MM.1S (cell line): Measurements from ENCODE around the gene ADD2.

Experiments
- DNase-seq: peaks from one replicate; pipeline ENCODE4 v3.0.0-alpha.2; 2015
- H2AFZ ChIP-seq: fragments of 300-600 bp; sonication (generic); 2 replicates; pipeline ENCODE4 v1.6.0; 2016; ENCODE audit warnings: antibody characterized with exemption, low read length
- H3F3A ChIP-seq: fragments of 300-600 bp; sonication (generic); 2 replicates; pipeline ENCODE4 v1.6.1; 2016; ENCODE audit warnings: mild to moderate bottlenecking, antibody characterized with exemption, low read length, moderate library complexity, mixed read lengths; ENCODE audit not compliant: insufficient read depth
- H3K27ac ChIP-seq: fragments of 300-600 bp; sonication (generic); 2 replicates; pipeline ENCODE4 v1.5.1; 2016; ENCODE audit warnings: mild to moderate bottlenecking, low read length
- H3K27me3 ChIP-seq: fragments of 300-600 bp; sonication (generic); replicated peaks from 2 replicates; pipeline ENCODE4 v1.6.0; 2016; ENCODE audit warnings: low read length; ENCODE audit not compliant: insufficient read depth
- H3K36me3 ChIP-seq: fragments of 300-600 bp; sonication (generic); replicated peaks from 2 replicates; pipeline ENCODE4 v1.6.1; 2016; ENCODE audit warnings: mild to moderate bottlenecking, low read length, mixed read lengths; ENCODE audit not compliant: insufficient read depth
- H3K4me1 ChIP-seq: fragments of 300-600 bp; sonication (generic); 2 replicates; pipeline ENCODE4 v1.6.1; 2016; ENCODE audit warnings: low read length, mixed read lengths
- H3K4me2 ChIP-seq: fragments of 300-600 bp; sonication (generic); 2 replicates; pipeline ENCODE4 v1.6.0; 2016; ENCODE audit warnings: low read depth, low read length
- H3K4me3 ChIP-seq: fragments of 300-600 bp; sonication (generic); 2 replicates; pipeline ENCODE4 v1.5.1; 2016; ENCODE audit warnings: low read length, mixed read lengths
- H3K79me2 ChIP-seq: fragments of 300-600 bp; sonication (generic); 2 replicates; pipeline ENCODE4 v1.6.1; 2016; ENCODE audit warnings: mixed run types, low read length, mixed read lengths
- H3K9ac ChIP-seq: fragments of 300-600 bp; sonication (generic); 2 replicates; pipeline ENCODE4 v1.6.1; 2016; ENCODE audit warnings: low read length, mixed read lengths
- H3K9me2 ChIP-seq: fragments of 300-600 bp; sonication (generic); replicated peaks from 2 replicates; pipeline ENCODE4 v1.6.1; 2016; ENCODE audit warnings: mild to moderate bottlenecking, low read length, mixed read lengths; ENCODE audit not compliant: insufficient read depth
- H3K9me3 ChIP-seq: fragments of 300-600 bp; sonication (generic); replicated peaks from 2 replicates; pipeline ENCODE4 v1.6.1; 2016; ENCODE audit warnings: mild to moderate bottlenecking, low read length, mixed read lengths; ENCODE audit not compliant: insufficient read depth
- H4K20me1 ChIP-seq: fragments of 300-600 bp; sonication (generic); 2 replicates; pipeline ENCODE4 v1.6.1; 2016; ENCODE audit warnings: mild to moderate bottlenecking, low read length, moderate library complexity, mixed read lengths; ENCODE audit not compliant: insufficient read depth
- EZH2 ChIP-seq: fragments of 300-600 bp; sonication (generic); optimal IDR thresholded peaks from 2 replicates; pipeline ENCODE3; 2017; ENCODE audit warnings: low read depth, mild to moderate bottlenecking, antibody characterized with exemption, low read length, mixed read lengths
- EZH2phosphoT487 ChIP-seq: fragments of 300-600 bp; sonication (generic); IDR thresholded peaks from 2 replicates; pipeline ENCODE4 v1.6.1; 2018; ENCODE audit warnings: antibody characterized with exemption, low read length
- TF ChIP-seq, protein P1 (sequence below): fragments of 300-600 bp; sonication (generic); IDR thresholded peaks from 2 replicates; pipeline ENCODE4 v1.5.1; 2016; ENCODE audit warnings: antibody characterized with exemption, low read length, mixed read lengths

The ADD2 gene, protein sequence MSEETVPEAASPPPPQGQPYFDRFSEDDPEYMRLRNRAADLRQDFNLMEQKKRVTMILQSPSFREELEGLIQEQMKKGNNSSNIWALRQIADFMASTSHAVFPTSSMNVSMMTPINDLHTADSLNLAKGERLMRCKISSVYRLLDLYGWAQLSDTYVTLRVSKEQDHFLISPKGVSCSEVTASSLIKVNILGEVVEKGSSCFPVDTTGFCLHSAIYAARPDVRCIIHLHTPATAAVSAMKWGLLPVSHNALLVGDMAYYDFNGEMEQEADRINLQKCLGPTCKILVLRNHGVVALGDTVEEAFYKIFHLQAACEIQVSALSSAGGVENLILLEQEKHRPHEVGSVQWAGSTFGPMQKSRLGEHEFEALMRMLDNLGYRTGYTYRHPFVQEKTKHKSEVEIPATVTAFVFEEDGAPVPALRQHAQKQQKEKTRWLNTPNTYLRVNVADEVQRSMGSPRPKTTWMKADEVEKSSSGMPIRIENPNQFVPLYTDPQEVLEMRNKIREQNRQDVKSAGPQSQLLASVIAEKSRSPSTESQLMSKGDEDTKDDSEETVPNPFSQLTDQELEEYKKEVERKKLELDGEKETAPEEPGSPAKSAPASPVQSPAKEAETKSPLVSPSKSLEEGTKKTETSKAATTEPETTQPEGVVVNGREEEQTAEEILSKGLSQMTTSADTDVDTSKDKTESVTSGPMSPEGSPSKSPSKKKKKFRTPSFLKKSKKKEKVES

DNA sequence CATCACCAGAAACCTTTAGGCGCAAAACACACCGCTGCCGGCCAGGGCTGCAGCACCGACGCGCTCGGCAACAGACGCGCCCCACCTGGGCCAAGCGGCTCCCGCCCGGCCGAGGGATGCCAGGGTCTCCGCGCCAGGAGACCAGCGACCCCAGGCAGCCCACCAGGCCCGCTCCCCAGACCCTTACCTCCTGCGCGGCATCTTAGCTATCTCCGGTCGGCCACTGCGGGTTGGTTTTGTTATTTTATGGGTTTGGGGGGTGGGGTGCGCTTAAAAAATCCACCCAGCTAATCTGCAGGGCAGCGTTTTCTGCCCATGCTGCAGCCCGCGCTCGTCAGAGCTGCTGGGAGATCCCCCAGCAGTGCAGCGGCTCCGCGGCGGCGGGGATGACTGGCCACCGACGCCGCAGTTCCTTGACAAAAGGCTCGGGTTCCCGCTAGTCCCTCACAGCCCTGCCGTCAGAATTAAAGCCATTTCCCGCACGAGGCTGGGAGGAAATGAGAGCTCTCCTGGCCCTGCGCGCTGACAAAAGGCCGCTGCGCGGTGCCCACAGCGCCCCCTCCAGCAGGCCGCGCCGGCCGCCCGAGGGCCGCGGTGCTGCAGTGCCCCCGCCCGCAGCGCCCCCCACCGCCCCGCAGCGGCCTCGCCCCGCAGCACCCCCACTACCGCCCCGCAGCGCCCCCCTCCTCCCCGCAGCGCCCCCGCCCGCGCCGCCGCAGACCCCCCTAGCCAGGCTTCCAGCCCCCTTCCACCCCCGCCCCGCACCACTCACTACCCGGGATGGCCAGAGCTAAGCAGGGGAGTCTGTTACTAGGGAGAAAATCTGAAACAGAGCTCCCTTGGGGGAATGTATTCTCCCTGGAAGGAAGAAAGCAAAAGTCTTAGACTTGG, at the start of gene ADD2:
ADD2 (minus strand) TSS at position 502 of the 891 bp plus-strand sequence. CDS start 61,792 bp downstream, outside the sequence.
- peak; percentile 66 for DNase-seq
- Histone ChIP-seq H3K9ac (peak within 1 kb of the TSS; percentile 55; the same call in 1 of the 2 replicates), H3K27me3 (no peaks in the 10 kb centered on the region), H3K9me2 (no peaks in the 10 kb centered on the region), H4K20me1 (no peaks in the 10 kb centered on the region), H3K9me3 (no peaks in the 10 kb centered on the region), H3K36me3 (no peaks in the 10 kb centered on the region), H3F3A (no peaks in the 10 kb centered on the region), H3K4me3 (peak within 1 kb of the TSS; percentile 86), H3K4me1 (peaks cover 9% of the 10 kb centered on the region), H3K27ac (no peak within 1 kb of the TSS; the same call in 1 of the 2 replicates), H3K79me2 (peaks cover 3% of the 10 kb centered on the region; the same call in 1 of the 2 replicates), H2AFZ (peak within 1 kb of the TSS; percentile 98), H3K4me2 (peak within 1 kb of the TSS; percentile 98)
- TF ChIP-seq, protein P1, sequence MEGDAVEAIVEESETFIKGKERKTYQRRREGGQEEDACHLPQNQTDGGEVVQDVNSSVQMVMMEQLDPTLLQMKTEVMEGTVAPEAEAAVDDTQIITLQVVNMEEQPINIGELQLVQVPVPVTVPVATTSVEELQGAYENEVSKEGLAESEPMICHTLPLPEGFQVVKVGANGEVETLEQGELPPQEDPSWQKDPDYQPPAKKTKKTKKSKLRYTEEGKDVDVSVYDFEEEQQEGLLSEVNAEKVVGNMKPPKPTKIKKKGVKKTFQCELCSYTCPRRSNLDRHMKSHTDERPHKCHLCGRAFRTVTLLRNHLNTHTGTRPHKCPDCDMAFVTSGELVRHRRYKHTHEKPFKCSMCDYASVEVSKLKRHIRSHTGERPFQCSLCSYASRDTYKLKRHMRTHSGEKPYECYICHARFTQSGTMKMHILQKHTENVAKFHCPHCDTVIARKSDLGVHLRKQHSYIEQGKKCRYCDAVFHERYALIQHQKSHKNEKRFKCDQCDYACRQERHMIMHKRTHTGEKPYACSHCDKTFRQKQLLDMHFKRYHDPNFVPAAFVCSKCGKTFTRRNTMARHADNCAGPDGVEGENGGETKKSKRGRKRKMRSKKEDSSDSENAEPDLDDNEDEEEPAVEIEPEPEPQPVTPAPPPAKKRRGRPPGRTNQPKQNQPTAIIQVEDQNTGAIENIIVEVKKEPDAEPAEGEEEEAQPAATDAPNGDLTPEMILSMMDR: peak; percentile 33
- TF ChIP-seq EZH2 (no peak), EZH2phosphoT487 (no peak)

- no peaks in the 10 kb centered on the region for H3K27me3 ChIP-seq
- H2AFZ ChIP-seq: no peak overlapping the region
- no peak overlapping the region for H3K4me2 ChIP-seq
- no peak overlapping the region for H3K9ac ChIP-seq
- H3K79me2 ChIP-seq: no peaks in the 10 kb centered on the region
- no peaks in the 10 kb centered on the region for H3K9me3 ChIP-seq
- no peaks in the 10 kb centered on the region for H3K4me1 ChIP-seq
- H3F3A ChIP-seq: no peaks in the 10 kb centered on the region
- H3K27ac ChIP-seq: no peak overlapping the region
- no peaks in the 10 kb centered on the region for H3K36me3 ChIP-seq
- DNase-seq: no peak
- no peaks in the 10 kb centered on the region for H4K20me1 ChIP-seq
- H3K4me3 ChIP-seq: no peak overlapping the region
- TF ChIP-seq EZH2phosphoT487 (no peak), EZH2 (no peak)
- H3K9me2 ChIP-seq: no peaks in the 10 kb centered on the region
Observed at GRCh38 chr2:70817284-70817954, 49.4 kb upstream of the ADD2 start.

- Histone ChIP-seq H3K4me2 (no peak overlapping the region), H4K20me1 (no peaks in the 10 kb centered on the region), H3K9me2 (no peaks in the 10 kb centered on the region), H3K79me2 (no peaks in the 10 kb centered on the region), H2AFZ (no peak overlapping the region), H3K36me3 (no peaks in the 10 kb centered on the region), H3K9ac (no peak overlapping the region), H3K27ac (no peak overlapping the region), H3K4me3 (no peak overlapping the region), H3K4me1 (no peaks in the 10 kb centered on the region), H3F3A (no peaks in the 10 kb centered on the region), H3K9me3 (no peaks in the 10 kb centered on the region), H3K27me3 (no peaks in the 10 kb centered on the region)
- TF ChIP-seq EZH2phosphoT487 (no peak), EZH2 (no peak)
- TF ChIP-seq, protein P1: no peak
- DNase-seq: no peak
Observed at GRCh38 chr2:70816726-70817125, 48.7 kb upstream of the ADD2 start.
